NCI-H226 (cell line): ENCODE data around the gene PRR15L.

Experiments used
- DNase-seq: peaks from one replicate; pipeline ENCODE4 v3.0.0-alpha.2; 2015

PRR15L gene

GRCh38 chr17:47987240-47987835 lies 29.7 kb upstream of the PRR15L start:
- no peak for DNase-seq

GRCh38 chr17:47986520-47986919 lies 28.8 kb upstream of the PRR15L start:
- DNase-seq, result no peak

DNA sequence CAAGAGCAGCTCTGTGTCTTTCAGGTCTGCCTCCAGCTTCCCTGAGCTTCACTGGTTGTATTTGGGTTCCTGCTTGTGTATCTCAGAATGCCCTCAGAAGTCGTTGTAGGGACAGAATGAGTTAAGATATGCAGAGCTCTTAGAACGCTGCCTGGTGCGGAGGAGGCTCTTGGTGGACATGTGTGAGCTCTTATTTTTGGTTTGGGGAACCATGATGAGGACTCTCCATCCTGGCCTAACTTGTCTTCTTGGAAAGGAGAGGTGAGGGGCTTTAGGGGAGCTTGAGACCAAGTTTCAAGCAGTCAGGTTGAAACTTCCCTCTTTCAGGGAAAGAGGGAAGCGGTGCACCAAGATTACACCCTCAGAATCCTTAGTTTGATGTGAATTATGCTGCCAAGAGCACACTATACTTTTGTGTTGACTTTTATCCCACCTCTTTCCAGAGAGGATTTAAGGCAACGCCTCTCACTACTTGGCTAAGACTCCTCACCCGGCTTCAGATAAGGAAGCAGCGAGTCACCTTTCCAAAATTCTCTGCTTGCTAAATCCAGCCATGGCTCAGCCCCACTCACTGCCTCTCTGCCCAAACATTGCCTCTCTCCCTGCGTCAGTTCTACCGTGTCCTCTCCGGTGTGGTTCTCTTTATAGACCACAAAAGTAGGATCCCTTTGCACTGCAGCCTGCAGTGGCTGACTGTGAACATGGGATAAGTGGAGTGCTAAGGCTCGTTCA lies 26.0 kb upstream of the PRR15L start:
- peak; percentile 38 for DNase-seq

- DNase-seq, result no peak
Observed at GRCh38 chr17:47982645-47983390, 25.1 kb upstream of the PRR15L start.

DNA sequence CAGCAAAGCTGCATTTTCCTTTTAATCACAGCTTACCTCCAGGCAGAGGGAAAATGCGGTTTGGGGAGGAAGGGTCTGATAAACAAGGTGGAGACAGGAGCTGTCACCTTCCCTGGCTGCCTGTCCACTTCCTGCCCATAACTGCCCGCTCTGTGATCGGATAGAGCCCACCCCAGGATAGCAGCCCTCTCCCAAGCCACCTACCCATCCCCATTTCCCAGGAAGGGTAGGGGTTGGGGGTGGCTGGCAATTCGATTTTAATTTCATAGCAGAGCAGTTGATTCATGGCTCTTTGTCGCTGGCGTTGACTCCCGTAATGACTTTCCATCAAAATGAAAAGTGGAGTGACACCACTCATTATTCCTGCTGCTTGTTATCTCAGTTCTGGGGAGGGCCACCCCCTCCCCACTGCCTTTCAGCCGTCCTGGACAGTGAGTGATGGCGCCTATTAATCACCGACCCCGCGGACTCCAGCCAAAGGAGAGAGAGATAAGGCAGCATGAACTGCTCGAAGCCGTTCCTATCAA lies 24.5 kb upstream of the PRR15L start:
- no peak for DNase-seq

DNA sequence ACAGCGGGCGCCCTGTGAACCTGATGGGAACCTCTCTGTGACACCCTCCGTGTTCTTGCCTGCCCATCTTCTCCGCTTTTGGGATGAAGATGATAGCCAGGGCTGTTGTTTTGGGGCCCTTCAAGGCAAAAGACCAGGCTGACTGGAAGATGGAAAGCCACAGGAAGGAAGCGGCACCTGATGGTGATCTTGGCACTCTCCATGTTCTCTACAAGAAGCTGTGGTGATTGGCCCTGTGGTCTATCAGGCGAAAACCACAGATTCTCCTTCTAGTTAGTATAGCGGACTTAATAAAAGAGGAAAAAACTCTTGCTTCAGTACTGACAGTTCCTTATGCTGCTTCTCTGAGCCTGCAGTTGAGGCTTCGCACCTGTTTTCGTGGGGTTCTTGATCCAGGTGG lies 23.8 kb upstream of the PRR15L start:
- no peak for DNase-seq

DNA sequence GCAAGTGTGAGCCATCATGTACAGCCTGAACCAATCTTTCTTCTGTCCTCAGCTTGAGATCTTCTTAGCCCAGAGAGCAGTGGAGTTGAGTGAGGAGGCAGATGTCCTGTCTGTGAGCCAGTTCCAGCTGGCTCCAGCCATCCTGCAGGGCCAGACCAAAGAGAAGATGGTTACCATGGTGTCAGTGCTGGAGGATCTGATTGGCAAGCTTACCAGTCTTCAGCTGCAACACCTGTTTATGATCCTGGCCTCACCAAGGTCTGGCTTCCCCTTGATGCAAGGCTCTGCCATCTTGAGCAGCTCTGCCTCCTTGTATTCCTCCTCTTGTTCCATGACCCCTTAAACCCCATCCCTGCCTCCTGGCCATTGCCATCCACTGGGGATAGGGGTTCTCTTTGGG lies 22.9 kb upstream of the PRR15L start:
- no peak for DNase-seq

DNA sequence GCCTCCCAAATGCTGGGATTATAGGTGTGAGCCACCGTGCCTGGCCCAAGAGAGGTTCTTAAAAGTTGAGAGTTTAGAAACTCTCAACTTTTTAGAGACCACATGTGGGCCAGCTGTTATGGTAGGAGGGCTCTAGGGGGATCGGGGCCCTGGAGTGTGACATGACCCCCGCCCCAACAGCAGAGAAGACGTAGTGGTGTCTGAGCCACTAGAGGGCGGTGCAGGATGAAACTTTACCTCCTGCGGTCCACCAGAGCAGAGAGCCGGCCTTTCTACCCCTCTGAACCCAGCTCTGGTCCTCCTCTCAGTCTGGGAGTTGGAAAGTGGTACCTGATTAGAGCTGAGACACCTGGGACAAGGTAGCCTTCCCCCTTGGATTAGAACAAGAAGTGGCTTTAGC lies 20.6 kb upstream of the PRR15L start:
- no peak for DNase-seq

DNA sequence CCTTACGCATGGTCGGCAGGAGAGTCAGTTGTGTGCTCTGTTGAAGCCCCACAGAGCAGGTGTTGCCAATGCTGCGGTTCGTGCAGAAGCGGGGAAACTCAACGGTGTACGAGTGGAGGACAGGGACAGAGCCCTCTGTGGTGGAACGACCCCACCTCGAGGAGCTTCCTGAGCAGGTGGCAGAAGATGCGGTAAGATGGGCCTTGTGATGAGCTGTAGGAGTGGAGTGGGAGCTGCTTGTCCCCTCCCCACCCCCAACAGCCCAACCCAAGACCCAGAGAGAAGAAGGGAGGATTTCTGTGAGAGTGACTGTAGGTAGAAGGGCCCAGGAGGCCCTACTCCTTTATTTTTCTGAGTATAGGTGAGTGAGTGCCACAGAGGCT lies 18.1 kb upstream of the PRR15L start:
- DNase-seq, result no peak

GRCh38 chr17:47975189-47975822 lies 17.6 kb upstream of the PRR15L start:
- DNase-seq, result no peak

- DNase-seq, result no peak
Observed at GRCh38 chr17:47973541-47973940, 15.9 kb upstream of the PRR15L start.

DNA sequence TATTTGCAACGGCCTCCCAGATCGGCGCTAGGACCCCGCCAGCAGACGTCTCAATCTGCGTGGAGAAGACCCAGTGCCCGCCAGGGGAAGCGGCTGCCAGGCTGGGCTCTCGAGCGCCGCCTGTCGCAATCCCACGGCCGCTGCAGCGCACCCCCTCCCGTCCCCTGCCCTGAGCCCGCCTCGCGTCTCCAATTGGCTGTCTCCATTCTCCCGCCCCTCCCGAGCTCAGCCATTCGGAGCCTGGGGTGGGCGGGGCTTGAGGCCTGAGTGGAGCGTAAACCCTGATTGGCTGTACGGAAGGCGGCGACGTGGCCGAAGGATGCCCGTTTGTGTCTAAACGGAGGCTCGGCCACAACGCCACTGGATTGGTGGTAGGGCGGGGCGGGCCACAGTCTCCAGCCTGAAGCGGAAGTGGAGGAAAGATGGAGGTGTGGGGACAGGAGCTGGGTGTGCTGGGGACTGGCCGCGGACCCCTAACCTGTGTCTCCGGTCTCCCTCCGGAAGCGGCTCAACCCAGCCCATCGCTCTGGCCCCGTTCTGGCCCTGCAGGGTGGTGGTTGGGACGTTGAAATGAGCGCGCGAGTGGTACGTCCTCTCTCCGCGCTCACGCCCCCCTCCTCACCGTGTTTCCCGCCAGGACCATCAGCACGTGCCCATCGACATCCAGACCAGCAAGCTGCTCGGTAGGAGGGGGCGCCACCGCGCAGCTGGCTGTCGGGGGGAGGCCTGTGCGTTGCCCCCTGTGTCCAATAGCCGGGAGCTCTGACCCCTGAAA lies 13.2 kb upstream of the PRR15L start, which contains the start of gene CDK5RAP3:
CDK5RAP3 (plus strand) TSS at position 389 of the 775 bp plus-strand sequence; CDS start at position 423, 34 bp downstream.
- DNase-seq, result peak; percentile 97

GRCh38 chr17:47969930-47970724 lies 12.4 kb upstream of the PRR15L start:
- no peak for DNase-seq

GRCh38 chr17:47968836-47969235 lies 11.2 kb upstream of the PRR15L start:
- DNase-seq, result no peak

- peak; percentile 87 for DNase-seq
Observed at GRCh38 chr17:47967607-47968252, 10.0 kb upstream of the PRR15L start.

GRCh38 chr17:47966079-47966519 lies 8.4 kb upstream of the PRR15L start:
- no peak for DNase-seq

DNA sequence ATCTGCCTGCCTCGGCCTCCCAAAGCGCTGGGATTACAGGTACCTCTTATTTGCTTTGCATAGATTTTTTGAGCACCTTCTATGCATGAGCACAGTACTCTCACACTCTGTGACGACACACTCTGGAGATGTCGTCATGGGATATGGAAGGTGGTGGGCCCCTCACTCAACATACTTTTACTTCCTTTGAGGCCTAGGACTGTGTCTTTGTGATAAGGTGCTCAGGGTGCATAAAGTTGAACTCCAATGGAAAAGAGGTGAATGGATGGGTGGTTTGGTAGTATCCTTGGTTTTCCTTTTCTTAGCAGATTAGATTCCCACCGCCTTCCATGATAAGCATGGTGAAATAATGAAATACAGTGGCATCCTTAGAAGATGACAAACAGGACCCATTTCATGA lies 7.2 kb upstream of the PRR15L start:
- DNase-seq, result no peak

DNA sequence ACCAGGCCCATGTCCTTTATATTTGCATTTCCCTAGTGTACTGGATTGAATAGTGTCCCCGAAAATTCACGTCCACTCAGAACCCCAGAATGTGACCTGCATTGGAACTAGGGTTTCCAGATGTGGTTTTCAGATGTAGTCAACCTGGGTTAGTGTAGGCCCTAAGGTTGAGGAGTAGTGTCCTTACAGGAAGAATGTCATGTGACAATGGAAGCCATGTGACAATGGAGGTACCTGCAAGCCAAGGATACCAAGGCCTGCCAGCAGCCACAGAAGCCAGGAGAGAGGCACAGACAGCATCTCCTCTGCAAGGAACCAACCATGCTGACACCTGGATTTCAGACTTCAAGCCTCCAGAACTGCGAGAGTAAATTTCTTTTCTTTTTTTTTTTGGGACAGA lies 5.2 kb upstream of the PRR15L start:
- DNase-seq, result no peak

DNA sequence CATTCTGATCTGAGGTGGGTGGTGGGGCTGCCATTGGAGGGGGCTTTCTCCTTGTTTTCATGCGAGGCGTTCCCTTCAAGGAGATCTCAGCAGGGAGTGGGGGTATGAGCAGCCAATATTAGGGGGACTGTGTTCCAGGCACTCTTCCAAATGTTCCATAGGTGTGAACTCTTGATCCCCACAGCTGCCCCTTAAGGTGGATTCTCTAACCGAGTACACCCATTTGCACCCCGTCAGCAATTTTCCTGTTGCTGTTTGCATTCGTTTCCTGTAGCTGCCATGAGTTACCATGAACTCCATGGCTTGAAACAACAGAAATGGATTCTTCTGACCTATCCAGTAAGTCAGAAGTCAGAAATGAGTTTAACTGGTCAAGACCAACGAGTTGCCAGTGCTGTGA lies 3.7 kb upstream of the PRR15L start:
- DNase-seq, result no peak

DNA sequence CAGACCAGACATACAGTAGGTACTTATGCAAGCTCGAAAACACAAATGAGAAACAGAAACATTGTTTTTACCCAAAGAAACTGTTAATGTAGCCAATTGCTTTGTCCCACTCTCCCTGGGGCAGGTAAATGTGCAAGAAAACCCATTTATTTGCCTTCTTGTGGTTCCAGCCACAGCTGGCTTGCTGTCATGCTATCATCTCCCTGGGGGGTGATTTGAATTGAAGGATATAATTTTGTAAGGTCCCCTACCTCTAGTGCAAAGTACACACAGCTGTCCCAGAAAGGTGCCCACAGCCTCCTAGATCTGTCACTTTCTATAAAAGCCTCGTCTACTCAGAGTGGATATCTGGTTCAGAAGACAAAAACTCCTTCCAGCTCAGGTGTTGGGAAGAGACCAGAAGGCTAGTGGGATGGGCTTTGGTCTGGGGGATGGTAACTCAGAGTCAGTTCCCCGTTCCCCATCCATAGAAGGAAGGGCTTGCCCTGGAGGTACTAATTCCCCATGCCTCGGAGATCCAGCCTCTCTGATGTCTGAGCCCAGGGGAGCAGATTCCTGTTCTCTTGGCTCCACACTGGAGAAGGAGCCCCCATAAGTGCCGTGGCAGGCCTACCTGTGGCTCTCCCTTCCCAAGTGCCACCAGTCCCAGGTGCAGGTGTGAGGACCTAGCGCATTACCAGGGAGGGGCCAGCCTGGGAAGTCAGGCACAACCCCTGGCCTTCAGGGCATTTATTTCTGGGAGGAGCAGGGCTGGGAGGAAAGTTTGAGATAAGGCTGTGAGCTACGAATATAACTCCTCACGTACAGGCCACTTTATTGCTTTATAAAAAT lies 2.4 kb upstream of the PRR15L start:
- DNase-seq, result no peak
